Kidney epithelial cell (primary cell): ENCODE data around the gene ISOC2. TPM values are rescaled to one million over a fixed set of nuclear protein-coding genes. Genes with fewer than 3 reads are reported as not detected.

ENCODE experiments used
- DNase-seq: peaks from one replicate; pipeline ENCODE4 v3.0.0-alpha.2; 2010; ENCODE audit warnings: low read depth
- H3K27me3 ChIP-seq: 2 replicates; pipeline ENCODE4 v1.6.0; 2011; ENCODE audit warnings: low read length; ENCODE audit not compliant: control insufficient read depth, insufficient read depth
- H3K36me3 ChIP-seq: 2 replicates; pipeline ENCODE4 v1.5.1; 2011; ENCODE audit warnings: low read length; ENCODE audit not compliant: control insufficient read depth, insufficient read depth
- H3K4me3 ChIP-seq: 2 replicates; pipeline ENCODE4 v1.5.1; 2011; ENCODE audit warnings: low read depth, mild to moderate bottlenecking, control low read depth, low read length
- CTCF ChIP-seq: IDR thresholded peaks from 2 replicates; pipeline ENCODE4 v1.5.1; 2011; ENCODE audit warnings: mild to moderate bottlenecking, moderate library complexity, low read length, control low read depth, inconsistent platforms; ENCODE audit not compliant: insufficient read depth, poor library complexity, severe bottlenecking
- total RNA-seq: library from RNA; depleted of rRNA; stranded (reverse); fragments of >200 nt; gene quantifications from 2 replicates; pipeline ENCODE4 v1.2.3, GENCODE V29; 2015

Gene ISOC2
- total RNA-seq, 1 donor from 2014 or later: 49.8 TPM

GRCh38 chr19:55495646-55496349, 34.4 kb upstream of the ISOC2 start:
- peaks cover 2% of the 10 kb centered on the region for H3K36me3 ChIP-seq
- H3K27me3 ChIP-seq: no peaks in the 10 kb centered on the region
- no peak for TF ChIP-seq CTCF
- no peak overlapping the region for H3K4me3 ChIP-seq
- DNase-seq: no peak

DNA sequence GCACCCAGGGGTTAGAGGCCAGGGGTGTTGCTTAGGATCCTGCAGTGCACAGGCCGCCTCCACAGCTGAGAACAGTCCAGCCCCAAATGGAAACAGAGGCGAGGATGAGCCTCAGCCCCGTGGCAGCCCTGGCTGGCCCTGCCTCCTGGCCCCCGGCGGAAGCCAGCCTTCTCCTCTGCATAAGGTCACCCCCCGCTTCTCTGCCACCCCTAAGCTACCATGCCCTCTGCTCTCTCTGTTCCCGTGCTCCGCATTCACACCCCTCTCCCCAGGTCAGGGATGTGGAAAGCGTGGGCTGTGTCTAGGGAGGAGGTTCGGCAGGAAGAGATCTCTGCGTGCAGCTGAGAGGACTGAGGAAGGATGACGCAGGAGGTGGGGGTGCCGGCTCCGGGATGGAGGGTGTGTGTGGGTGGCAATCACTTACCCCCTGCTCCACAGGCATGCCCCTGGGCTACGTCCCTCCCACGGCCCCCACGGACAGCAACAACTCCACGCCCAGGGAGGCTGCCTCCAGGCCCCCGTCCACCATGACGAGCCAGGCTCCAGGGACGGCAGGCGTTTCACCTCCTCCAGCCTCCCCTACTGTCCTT, 32.8 kb upstream of the ISOC2 start:
- no peak for TF ChIP-seq CTCF
- H3K4me3 ChIP-seq: peak overlapping the region; percentile 14
- no peak for DNase-seq
- H3K27me3 ChIP-seq: no peaks in the 10 kb centered on the region
- H3K36me3 ChIP-seq: peaks cover 2% of the 10 kb centered on the region

GRCh38 chr19:55493645-55494171, 32.3 kb upstream of the ISOC2 start:
- Histone ChIP-seq H3K4me3 (no peak overlapping the region), H3K36me3 (peaks cover 2% of the 10 kb centered on the region), H3K27me3 (no peaks in the 10 kb centered on the region)
- DNase-seq: no peak
- no peak for TF ChIP-seq CTCF

DNA sequence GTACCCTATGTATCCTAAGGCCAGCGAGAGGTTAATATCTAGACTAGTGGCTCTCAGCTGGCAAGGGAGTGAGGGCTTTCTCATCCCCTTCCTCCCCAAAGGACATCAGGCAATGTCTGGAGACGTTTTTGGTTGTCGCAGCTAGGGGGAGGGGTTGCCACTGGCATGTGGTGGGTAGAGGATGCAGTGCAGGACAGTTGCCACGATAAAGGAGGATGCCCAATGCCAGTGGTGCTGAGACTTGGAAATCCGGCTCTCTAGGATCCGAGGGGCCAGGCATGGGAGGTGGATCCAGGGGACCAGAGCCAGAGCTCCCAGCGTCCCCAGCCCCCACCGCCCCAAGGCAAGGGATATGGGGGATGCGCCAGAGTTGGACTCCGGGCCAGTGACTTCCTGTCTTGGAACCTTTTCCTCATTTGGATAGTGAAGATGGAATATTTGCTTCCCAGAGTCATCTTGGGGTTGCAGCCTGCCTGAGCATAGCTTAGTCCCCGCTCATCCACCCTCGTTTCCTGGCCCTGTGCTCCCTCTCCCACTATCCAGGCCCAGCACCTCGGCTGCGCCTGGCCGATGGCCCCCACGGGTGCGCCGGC, 31.7 kb upstream of the ISOC2 start:
- no peak for TF ChIP-seq CTCF
- no peak for DNase-seq
- H3K27me3 ChIP-seq: no peaks in the 10 kb centered on the region
- no peak overlapping the region for H3K4me3 ChIP-seq
- peaks cover 2% of the 10 kb centered on the region for H3K36me3 ChIP-seq

- H3K27me3 ChIP-seq: no peaks in the 10 kb centered on the region
- H3K4me3 ChIP-seq: no peak overlapping the region
- TF ChIP-seq CTCF: no peak
- no peaks in the 10 kb centered on the region for H3K36me3 ChIP-seq
- no peak for DNase-seq
These were observed 31.0 kb upstream of the ISOC2 start for GRCh38 chr19:55492362-55492944.
